HL-60 (cell line): ENCODE measurements around the gene NADSYN1.

Experiments
- CTCF ChIP-seq: IDR thresholded peaks from one replicate; pipeline ENCODE4 v1.5.1; 2011; ENCODE audit warnings: low read length, control low read depth, inconsistent platforms; ENCODE audit not compliant: insufficient read depth
- GABPA ChIP-seq: IDR thresholded peaks from 2 replicates; pipeline ENCODE4 v1.6.1; 2012; ENCODE audit warnings: low read depth
- POLR2AphosphoS5 ChIP-seq: IDR thresholded peaks from 2 replicates; pipeline ENCODE4 v1.6.1; 2012; ENCODE audit warnings: low read depth
- TF ChIP-seq, protein P1 (sequence below): IDR thresholded peaks from 2 replicates; pipeline ENCODE4 v1.6.1; 2012; ENCODE audit warnings: low read depth; ENCODE audit not compliant: insufficient replicate concordance

- TF ChIP-seq CTCF: no peak
- TF ChIP-seq, protein P1, sequence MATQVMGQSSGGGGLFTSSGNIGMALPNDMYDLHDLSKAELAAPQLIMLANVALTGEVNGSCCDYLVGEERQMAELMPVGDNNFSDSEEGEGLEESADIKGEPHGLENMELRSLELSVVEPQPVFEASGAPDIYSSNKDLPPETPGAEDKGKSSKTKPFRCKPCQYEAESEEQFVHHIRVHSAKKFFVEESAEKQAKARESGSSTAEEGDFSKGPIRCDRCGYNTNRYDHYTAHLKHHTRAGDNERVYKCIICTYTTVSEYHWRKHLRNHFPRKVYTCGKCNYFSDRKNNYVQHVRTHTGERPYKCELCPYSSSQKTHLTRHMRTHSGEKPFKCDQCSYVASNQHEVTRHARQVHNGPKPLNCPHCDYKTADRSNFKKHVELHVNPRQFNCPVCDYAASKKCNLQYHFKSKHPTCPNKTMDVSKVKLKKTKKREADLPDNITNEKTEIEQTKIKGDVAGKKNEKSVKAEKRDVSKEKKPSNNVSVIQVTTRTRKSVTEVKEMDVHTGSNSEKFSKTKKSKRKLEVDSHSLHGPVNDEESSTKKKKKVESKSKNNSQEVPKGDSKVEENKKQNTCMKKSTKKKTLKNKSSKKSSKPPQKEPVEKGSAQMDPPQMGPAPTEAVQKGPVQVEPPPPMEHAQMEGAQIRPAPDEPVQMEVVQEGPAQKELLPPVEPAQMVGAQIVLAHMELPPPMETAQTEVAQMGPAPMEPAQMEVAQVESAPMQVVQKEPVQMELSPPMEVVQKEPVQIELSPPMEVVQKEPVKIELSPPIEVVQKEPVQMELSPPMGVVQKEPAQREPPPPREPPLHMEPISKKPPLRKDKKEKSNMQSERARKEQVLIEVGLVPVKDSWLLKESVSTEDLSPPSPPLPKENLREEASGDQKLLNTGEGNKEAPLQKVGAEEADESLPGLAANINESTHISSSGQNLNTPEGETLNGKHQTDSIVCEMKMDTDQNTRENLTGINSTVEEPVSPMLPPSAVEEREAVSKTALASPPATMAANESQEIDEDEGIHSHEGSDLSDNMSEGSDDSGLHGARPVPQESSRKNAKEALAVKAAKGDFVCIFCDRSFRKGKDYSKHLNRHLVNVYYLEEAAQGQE: no peak
- TF ChIP-seq POLR2AphosphoS5: no peak
- no peak for TF ChIP-seq GABPA
Observed at GRCh38 chr11:71408826-71409225, 44.2 kb upstream of the NADSYN1 start.
